Skeletal muscle tissue (tissue), 4 donors: ENCODE data around the gene HHIPL1. TPM values are rescaled to one million over a fixed set of nuclear protein-coding genes. Genes with fewer than 3 reads are reported as not detected.

Experiments
- H3K27ac ChIP-seq: one replicate; pipeline ENCODE4 v1.7.0; 2013; ENCODE audit warnings: mild to moderate bottlenecking, low read depth, low read length, inconsistent platforms
- H3K27me3 ChIP-seq, 3 donors: one replicate each; pipeline ENCODE4 v1.7.0; 2013; ENCODE audit warnings: low read length in 3 of 3; ENCODE audit not compliant: control insufficient read depth in 3 of 3, insufficient read depth in 3 of 3
- H3K36me3 ChIP-seq, 3 donors: one replicate each; pipeline ENCODE4 v1.7.0; 2013; ENCODE audit warnings: low read length in 3 of 3; ENCODE audit not compliant: control insufficient read depth in 3 of 3, insufficient read depth in 3 of 3
- H3K4me1 ChIP-seq, 3 donors: one replicate each; pipeline ENCODE4 v1.7.0; 2013; ENCODE audit warnings: low read length in 3 of 3, mild to moderate bottlenecking in 3 of 3; ENCODE audit not compliant: control insufficient read depth in 3 of 3, insufficient read depth in 3 of 3
- H3K4me3 ChIP-seq, 3 donors: one replicate each; pipeline ENCODE4 v1.7.0; 2013; ENCODE audit warnings: low read length in 3 of 3
- H3K9ac ChIP-seq, 3 donors: one replicate each; pipeline ENCODE4 v1.7.0; 2013; ENCODE audit warnings: low read length in 3 of 3, mild to moderate bottlenecking in 3 of 3, moderate library complexity in 2 of 3, low read depth in 1 of 3
- H3K9me3 ChIP-seq, 3 donors: one replicate each; pipeline ENCODE4 v1.7.0; 2013; ENCODE audit warnings: low read length in 3 of 3; ENCODE audit not compliant: control insufficient read depth in 3 of 3
- total RNA-seq: library from RNA; depleted of rRNA; stranded (reverse); fragments of >200 nt; gene quantifications from one replicate; pipeline ENCODE4 v1.2.3, GENCODE V29; 2014
- donor health status: Osteomylitis.

The HHIPL1 gene
- total RNA-seq, 1 donor from 2014 or later, result 2.6 TPM

DNA sequence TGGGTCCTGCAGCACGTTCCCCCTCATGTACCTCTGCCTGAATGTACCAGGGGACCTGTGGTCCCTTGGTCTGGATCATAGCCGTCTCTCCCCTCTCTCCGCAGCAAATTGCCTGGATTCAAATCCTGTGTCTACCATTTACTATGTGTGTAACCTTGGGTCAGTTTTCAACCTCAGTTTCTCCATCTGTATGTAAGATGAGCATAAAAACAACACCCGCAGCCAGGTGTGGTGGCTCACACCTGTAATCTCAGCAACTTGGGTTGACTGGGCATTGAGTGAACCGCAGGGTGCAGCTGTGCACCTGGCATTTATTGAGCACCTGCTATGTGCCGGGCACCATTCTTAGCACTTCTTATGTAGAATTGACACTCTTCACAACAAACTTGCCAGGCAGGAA is 53.3 kb downstream of the HHIPL1 start:
- Histone ChIP-seq H3K9ac (no peak overlapping the region), H3K4me1 (peaks cover 0 to 3% (median 0%) of the 10 kb centered on the region in 3 donors), H3K27me3 (no peaks in the 10 kb centered on the region), H3K4me3 (no peak overlapping the region), H3K9me3 (peaks cover 2 to 4% (median 3%) of the 10 kb centered on the region in 3 donors), H3K27ac (no peak overlapping the region), H3K36me3 (no peaks in the 10 kb centered on the region)

- H3K27ac ChIP-seq, result no peak overlapping the region
- H3K4me3 ChIP-seq, result no peak overlapping the region
- H3K9me3 ChIP-seq, result peaks cover 4 to 8% (median 6%) of the 10 kb centered on the region in 3 donors
- no peaks in the 10 kb centered on the region for H3K36me3 ChIP-seq
- peaks cover 0 to 3% (median 0%) of the 10 kb centered on the region in 3 donors for H3K4me1 ChIP-seq
- no peak overlapping the region for H3K9ac ChIP-seq
- H3K27me3 ChIP-seq, result no peaks in the 10 kb centered on the region
Measured at GRCh38 chr14:99698642-99699041, 53.7 kb downstream of the HHIPL1 start.

GRCh38 chr14:99699085-99699760 is 54.3 kb downstream of the HHIPL1 start:
- no peaks in the 10 kb centered on the region for H3K36me3 ChIP-seq
- H3K4me3 ChIP-seq, result no peak overlapping the region
- no peak overlapping the region for H3K27ac ChIP-seq
- peaks cover 0 to 3% (median 0%) of the 10 kb centered on the region in 3 donors for H3K4me1 ChIP-seq
- no peak overlapping the region for H3K9ac ChIP-seq
- no peaks in the 10 kb centered on the region for H3K27me3 ChIP-seq
- peaks cover 4 to 8% (median 6%) of the 10 kb centered on the region in 3 donors for H3K9me3 ChIP-seq

DNA sequence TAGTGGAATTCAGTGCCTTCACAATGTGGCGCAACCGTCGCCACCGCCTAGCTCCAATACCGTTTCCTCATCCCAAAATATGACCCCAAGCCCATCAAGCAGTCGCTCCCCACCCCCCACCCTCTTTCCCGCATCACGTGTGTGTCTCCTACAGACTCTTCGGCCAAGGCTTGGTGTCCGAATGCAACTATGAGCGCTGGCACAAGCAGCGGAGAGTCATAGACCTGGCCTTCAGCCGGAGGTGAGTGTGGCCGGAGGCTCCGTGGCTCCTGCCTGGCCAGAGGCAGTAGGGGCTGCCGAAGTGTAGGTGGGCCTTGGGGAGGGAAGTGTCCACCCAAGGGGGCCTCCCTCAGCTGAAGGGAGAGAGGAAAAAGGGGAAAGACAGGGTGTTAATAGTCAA is 54.9 kb downstream of the HHIPL1 start:
- Histone ChIP-seq H3K27ac (no peak overlapping the region), H3K4me3 (no peak overlapping the region), H3K4me1 (peaks cover 0 to 3% (median 0%) of the 10 kb centered on the region in 3 donors), H3K9ac (no peak overlapping the region), H3K27me3 (no peaks in the 10 kb centered on the region), H3K36me3 (no peaks in the 10 kb centered on the region), H3K9me3 (peaks cover 4 to 8% (median 6%) of the 10 kb centered on the region in 3 donors)

- no peaks in the 10 kb centered on the region for H3K36me3 ChIP-seq
- no peak overlapping the region for H3K9ac ChIP-seq
- H3K27ac ChIP-seq, result no peak overlapping the region
- no peaks in the 10 kb centered on the region for H3K27me3 ChIP-seq
- peaks cover 4 to 8% (median 6%) of the 10 kb centered on the region in 3 donors for H3K9me3 ChIP-seq
- no peak overlapping the region for H3K4me3 ChIP-seq
- peaks cover 0 to 3% (median 0%) of the 10 kb centered on the region in 3 donors for H3K4me1 ChIP-seq
Measured at GRCh38 chr14:99700379-99700778, 55.5 kb downstream of the HHIPL1 start.

DNA sequence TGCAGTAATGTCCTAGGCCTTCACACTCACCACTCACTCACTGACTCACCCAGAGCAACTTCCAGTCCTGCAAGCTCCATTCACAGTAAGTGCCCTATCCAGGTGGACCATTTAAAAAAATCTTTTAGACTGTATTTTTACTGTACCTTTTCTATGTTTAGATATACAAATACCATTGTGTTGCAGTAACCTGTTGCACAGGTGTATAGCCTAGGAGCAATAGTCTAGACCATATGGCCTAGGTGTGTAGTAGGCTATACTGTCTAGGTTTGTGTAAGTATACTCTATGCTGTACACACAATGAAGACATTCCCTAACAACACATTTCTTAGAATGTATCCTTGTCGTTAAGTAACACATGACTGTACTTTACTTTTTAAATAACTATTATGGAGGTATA is 56.3 kb downstream of the HHIPL1 start:
- Histone ChIP-seq H3K36me3 (no peaks in the 10 kb centered on the region), H3K9me3 (peaks cover 4 to 8% (median 6%) of the 10 kb centered on the region in 3 donors)

DNA sequence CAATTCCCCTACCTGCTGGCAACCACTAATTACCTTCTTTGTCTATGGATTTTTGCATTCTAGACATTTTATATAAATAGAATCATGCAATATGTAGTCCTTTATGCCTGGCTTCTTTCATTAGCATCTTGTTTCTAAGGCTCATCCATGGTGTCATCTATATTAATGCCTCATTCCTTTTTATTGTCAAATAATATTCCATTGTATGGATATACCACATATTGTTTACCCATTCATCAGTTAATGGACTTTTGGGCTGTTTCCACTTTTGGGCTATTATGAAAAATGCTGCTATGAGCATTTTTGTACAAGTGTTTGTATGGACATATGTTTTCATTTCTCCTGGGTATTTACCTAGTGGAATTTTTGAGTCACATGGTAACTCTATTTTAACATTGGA is 57.2 kb downstream of the HHIPL1 start:
- Histone ChIP-seq H3K9ac (no peak overlapping the region), H3K36me3 (peaks cover 0 to 3% (median 0%) of the 10 kb centered on the region in 3 donors), H3K4me3 (no peak overlapping the region), H3K27me3 (no peaks in the 10 kb centered on the region), H3K27ac (no peak overlapping the region), H3K4me1 (peaks cover 0 to 3% (median 0%) of the 10 kb centered on the region in 3 donors), H3K9me3 (peaks cover 4 to 8% (median 6%) of the 10 kb centered on the region in 3 donors)

More for the DNA sequence above, 56.3 kb downstream of the HHIPL1 start:
- Histone ChIP-seq H3K27me3 (no peaks in the 10 kb centered on the region), H3K9ac (no peak overlapping the region), H3K27ac (no peak overlapping the region), H3K4me3 (no peak overlapping the region), H3K4me1 (peaks cover 0 to 3% (median 0%) of the 10 kb centered on the region in 3 donors)

- Histone ChIP-seq H3K9me3 (peaks cover 4 to 8% (median 6%) of the 10 kb centered on the region in 3 donors), H3K27ac (no peak overlapping the region), H3K4me3 (no peak overlapping the region), H3K36me3 (peaks cover 0 to 3% (median 0%) of the 10 kb centered on the region in 3 donors), H3K9ac (no peak overlapping the region), H3K4me1 (peaks cover 0 to 2% (median 0%) of the 10 kb centered on the region in 3 donors), H3K27me3 (no peaks in the 10 kb centered on the region)
Measured at GRCh38 chr14:99703381-99703780, 58.5 kb downstream of the HHIPL1 start.

GRCh38 chr14:99704037-99704436 is 59.1 kb downstream of the HHIPL1 start:
- H3K27me3 ChIP-seq, result no peaks in the 10 kb centered on the region
- no peak overlapping the region for H3K27ac ChIP-seq
- peaks cover 0 to 8% (median 0%) of the 10 kb centered on the region in 3 donors for H3K36me3 ChIP-seq
- peaks cover 4 to 8% (median 6%) of the 10 kb centered on the region in 3 donors for H3K9me3 ChIP-seq
- no peak overlapping the region for H3K4me3 ChIP-seq
- H3K4me1 ChIP-seq, result no peaks in the 10 kb centered on the region
- H3K9ac ChIP-seq, result no peak overlapping the region

GRCh38 chr14:99706107-99706900 is 61.4 kb downstream of the HHIPL1 start:
- Histone ChIP-seq H3K27ac (no peak overlapping the region), H3K27me3 (no peaks in the 10 kb centered on the region), H3K36me3 (peaks cover 0 to 8% (median 0%) of the 10 kb centered on the region in 3 donors), H3K9ac (no peak overlapping the region), H3K4me1 (no peaks in the 10 kb centered on the region), H3K9me3 (peaks cover 4 to 8% (median 6%) of the 10 kb centered on the region in 3 donors), H3K4me3 (no peak overlapping the region)
